Tibial nerve (tissue), 4 donors: ENCODE results near the gene ZCCHC14.

Source experiments
- CTCF ChIP-seq, 5 experiments: fragments of 200-600 bp in 3 of 5; fragments of 450-650 bp in 2 of 5; sonication (generic) in 3 of 5; IDR thresholded peaks; one replicate each; pipeline ENCODE4 v1.5.1; 2016 to 2019; ENCODE audit warnings: antibody characterized with exemption in 5 of 5, mild to moderate bottlenecking in 3 of 5, moderate library complexity in 2 of 5
- EP300 ChIP-seq, 2 donors: sonication (generic); formaldehyde crosslinking; IDR thresholded peaks; one replicate each; pipeline ENCODE4 v1.6.1; 2017; ENCODE audit warnings: antibody characterized with exemption in 2 of 2, mild to moderate bottlenecking in 1 of 2
- POLR2A ChIP-seq, 2 donors: fragments of 450-650 bp; IDR thresholded peaks; one replicate each; pipeline ENCODE4 v1.6.1; 2017; ENCODE audit warnings: antibody characterized with exemption in 2 of 2, mild to moderate bottlenecking in 2 of 2, moderate library complexity in 2 of 2

- TF ChIP-seq CTCF (IDR thresholded peaks at IDR 0.05) (no peak), POLR2A (IDR thresholded peaks at IDR 0.05) (no peak), EP300 (IDR thresholded peaks at IDR 0.05) (no peak)
Measured at GRCh38 chr16:87541872-87542234, 49.0 kb upstream of the ZCCHC14 start.
